C1 segment of cervical spinal cord (tissue), 14 donors: ENCODE data around the gene PCDHB11.
"Not testable (repeated sequence)": the region's sequence is repeated elsewhere in the genome, so short reads cannot be mapped to it uniquely, and the experiment has no call there.

Experiments
- DNase-seq, 14 donors: peaks; one replicate each; lab custom pipeline; 2025; lab: John Stamatoyannopoulos, UW

Gene PCDHB11

DNA sequence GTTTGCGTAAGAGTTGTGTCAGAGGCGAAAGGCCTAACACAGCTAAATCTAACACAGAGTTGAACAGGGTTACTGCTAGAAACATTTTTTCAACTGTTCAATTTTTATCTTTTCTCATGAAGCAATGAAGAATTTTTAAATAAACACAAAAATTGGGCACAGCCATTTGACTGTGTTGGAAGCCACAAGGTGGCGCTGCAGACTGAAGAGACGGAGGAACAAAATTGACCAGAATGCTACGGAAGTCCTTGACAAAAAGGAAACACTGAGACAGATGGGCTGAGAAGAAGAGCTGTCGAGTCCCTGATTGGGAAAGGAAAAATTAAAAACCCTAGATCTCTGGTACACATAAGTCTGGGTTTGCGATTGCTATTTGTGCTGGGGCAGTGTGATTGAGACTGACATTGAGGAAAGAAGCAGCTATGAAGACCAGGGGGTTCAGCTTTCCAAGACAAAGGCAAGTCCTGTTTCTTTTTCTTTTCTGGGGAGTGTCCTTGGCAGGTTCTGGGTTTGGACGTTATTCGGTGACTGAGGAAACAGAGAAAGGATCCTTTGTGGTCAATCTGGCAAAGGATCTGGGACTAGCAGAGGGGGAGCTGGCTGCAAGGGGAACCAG is 12.4 kb upstream of the PCDHB11 start, which contains the start of gene PCDHB9:
Gene PCDHB9, plus strand, starts transcription at position 265 of the 616 bp plus-strand sequence. Its CDS starts 158 bp downstream, at position 423.
- peak in 1 of 14 donors; percentile 1 for DNase-seq

DNA sequence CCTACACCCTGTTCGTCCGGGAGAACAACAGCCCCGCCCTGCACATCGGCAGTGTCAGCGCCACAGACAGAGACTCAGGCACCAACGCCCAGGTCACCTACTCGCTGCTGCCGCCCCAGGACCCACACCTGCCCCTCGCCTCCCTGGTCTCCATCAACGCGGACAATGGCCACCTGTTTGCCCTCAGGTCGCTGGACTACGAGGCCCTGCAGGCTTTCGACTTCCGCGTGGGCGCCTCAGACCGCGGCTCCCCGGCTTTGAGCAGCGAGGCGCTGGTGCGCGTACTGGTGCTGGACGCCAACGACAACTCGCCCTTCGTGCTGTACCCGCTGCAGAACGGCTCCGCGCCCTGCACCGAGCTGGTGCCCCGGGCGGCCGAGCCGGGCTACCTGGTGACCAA is 10.7 kb upstream of the PCDHB11 start:
- DNase-seq: not testable (repeated sequence)

GRCh38 chr5:141189131-141189530 is 10.3 kb upstream of the PCDHB11 start:
- not testable (repeated sequence) for DNase-seq

GRCh38 chr5:141192110-141192725 is 7.2 kb upstream of the PCDHB11 start, which contains the start of gene PCDHB10:
TSS of gene PCDHB10 (plus strand) at chr5:141192353. CDS start at chr5:141192553, 200 bp downstream.
- peak in 3 of 14 donors; percentile 2 to 21 (median 20) for DNase-seq

GRCh38 chr5:141194332-141194731 is 5.1 kb upstream of the PCDHB11 start:
- DNase-seq: not testable (repeated sequence)

- DNase-seq: no peak
These were observed 3.1 kb upstream of the PCDHB11 start for GRCh38 chr5:141196363-141196762.

GRCh38 chr5:141201126-141201525 is 1.7 kb downstream of the PCDHB11 start:
- DNase-seq: not testable (repeated sequence)

GRCh38 chr5:141201646-141202045 is 2.2 kb downstream of the PCDHB11 start:
- not testable (repeated sequence) for DNase-seq

DNA sequence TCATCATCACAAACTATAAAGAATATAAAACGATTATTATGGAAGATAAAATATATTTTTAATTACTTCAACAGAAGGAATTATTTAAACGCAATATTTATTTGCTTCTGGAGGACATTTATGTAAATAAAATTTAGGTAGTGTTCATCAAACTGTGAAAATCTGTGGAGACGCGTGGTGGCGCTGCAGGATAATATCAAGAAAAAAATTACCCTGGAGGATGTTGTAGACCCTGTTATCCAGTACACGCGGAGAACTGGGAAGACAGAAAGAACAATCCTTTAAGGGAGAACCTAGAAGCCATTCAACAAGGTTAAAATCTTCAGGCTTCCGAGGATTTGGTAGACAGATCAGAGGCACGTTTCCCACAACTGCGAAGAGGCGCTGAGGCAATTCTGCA is 9.1 kb downstream of the PCDHB11 start, which contains the start of gene PCDHB12:
Gene PCDHB12, plus strand, starts transcription at position 242 of the 400 bp plus-strand sequence. CDS start 189 bp downstream, outside the sequence.
- DNase-seq: peak in 1 of 14 donors; percentile 29

- not testable (repeated sequence) for DNase-seq
These were observed 10.9 kb downstream of the PCDHB11 start for GRCh38 chr5:141210281-141210680.

- DNase-seq: not testable (repeated sequence)
These were observed 11.4 kb downstream of the PCDHB11 start for GRCh38 chr5:141210849-141211248.

GRCh38 chr5:141213656-141214339 is 14.4 kb downstream of the PCDHB11 start, which contains the start of gene PCDHB13:
TSS of gene PCDHB13 (plus strand) at chr5:141213919. CDS start at chr5:141214124, 205 bp downstream.
- peak in 3 of 14 donors; percentile 6 to 12 (median 7) for DNase-seq

DNA sequence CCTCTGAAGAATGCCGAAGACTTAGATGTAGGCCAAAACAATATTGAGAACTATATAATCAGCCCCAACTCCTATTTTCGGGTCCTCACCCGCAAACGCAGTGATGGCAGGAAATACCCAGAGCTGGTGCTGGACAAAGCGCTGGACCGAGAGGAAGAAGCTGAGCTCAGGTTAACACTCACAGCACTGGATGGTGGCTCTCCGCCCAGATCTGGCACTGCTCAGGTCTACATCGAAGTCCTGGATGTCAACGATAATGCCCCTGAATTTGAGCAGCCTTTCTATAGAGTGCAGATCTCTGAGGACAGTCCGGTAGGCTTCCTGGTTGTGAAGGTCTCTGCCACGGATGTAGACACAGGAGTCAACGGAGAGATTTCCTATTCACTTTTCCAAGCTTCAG is 15.2 kb downstream of the PCDHB11 start:
- DNase-seq: not testable (repeated sequence)

GRCh38 chr5:141215504-141215903 is 16.1 kb downstream of the PCDHB11 start:
- not testable (repeated sequence) for DNase-seq

GRCh38 chr5:141216035-141216434 is 16.6 kb downstream of the PCDHB11 start:
- DNase-seq: not testable (repeated sequence)

GRCh38 chr5:141223112-141223783 is 23.8 kb downstream of the PCDHB11 start, which contains the start of gene PCDHB14:
TSS of gene PCDHB14 (plus strand) at chr5:141223343. CDS start at chr5:141223506, 163 bp downstream.
- DNase-seq: peak in 2 of 14 donors; percentile 1 to 13

- DNase-seq: not testable (repeated sequence)
These were observed 25.4 kb downstream of the PCDHB11 start for GRCh38 chr5:141224844-141225243.

DNA sequence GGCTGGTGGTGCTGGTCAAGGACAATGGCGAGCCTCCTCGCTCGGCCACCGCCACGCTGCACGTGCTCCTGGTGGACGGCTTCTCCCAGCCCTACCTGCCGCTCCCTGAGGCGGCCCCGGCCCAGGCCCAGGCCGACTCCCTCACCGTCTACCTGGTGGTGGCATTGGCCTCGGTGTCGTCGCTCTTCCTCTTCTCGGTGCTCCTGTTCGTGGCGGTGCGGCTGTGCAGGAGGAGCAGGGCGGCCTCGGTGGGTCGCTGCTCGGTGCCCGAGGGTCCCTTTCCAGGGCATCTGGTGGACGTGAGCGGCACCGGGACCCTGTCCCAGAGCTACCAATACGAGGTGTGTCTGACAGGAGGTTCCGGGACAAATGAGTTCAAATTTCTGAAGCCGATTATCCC is 26.0 kb downstream of the PCDHB11 start:
- not testable (repeated sequence) for DNase-seq

DNA sequence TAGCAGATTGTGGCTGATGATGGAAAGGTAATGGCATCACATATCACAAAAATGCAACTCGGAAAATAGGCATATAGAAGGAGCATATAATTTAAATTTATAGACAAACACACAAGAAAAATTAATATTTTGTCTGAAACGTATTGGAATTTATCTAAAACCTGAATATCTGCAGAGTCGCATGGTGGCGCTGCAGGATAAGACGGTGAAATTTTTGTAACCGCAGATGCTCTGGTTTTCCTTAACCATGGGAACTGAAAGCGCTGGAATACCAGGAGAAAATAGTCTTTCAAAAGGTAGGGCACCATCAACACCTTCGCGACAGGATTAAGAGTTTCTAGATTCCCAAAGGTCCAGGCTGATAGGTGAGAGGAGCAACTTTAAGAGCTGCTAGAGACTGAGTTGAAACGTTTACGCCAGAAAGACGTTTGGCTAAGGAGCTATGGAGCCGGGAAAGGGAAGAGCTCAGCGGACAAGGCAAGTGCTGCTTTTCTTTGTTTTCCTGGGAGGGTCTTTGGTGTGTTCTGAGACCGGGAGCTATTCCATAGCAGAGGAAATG is 34.8 kb downstream of the PCDHB11 start:
- DNase-seq: no peak

DNA sequence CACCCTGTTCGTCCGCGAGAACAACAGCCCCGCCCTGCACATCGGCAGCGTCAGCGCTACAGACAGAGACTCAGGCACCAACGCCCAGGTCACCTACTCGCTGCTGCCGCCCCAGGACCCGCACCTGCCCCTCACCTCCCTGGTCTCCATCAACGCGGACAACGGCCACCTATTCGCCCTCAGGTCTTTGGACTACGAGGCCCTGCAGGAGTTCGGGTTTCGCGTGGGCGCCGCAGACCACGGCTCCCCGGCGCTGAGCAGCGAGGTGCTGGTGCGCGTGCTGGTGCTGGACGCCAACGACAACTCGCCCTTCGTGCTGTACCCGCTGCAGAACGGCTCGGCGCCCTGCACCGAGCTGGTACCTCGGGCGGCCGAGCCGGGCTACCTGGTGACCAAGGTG is 36.5 kb downstream of the PCDHB11 start:
- not testable (repeated sequence) for DNase-seq
